Erythroblast (primary cell): ENCODE results near the gene GPSM1.

Source experiments
- GATA1 ChIP-seq: IDR thresholded peaks from 2 replicates; pipeline ENCODE4 v1.6.1; 2011; ENCODE audit warnings: low read depth, mild to moderate bottlenecking, control low read depth, low read length, moderate library complexity
- POLR2A ChIP-seq: IDR thresholded peaks from 2 replicates; pipeline ENCODE4 v1.6.1; 2011; ENCODE audit warnings: mild to moderate bottlenecking, low read length

GRCh38 chr9:136353757-136354488 lies 26.6 kb downstream of the GPSM1 start:
- no peak for TF ChIP-seq POLR2A
- no peak for TF ChIP-seq GATA1
